Neural cell (in vitro differentiated cells): ENCODE results near the gene CEP55.

Experiments used
- CTCF ChIP-seq: fragments of 450-650 bp; IDR thresholded peaks from 2 replicates; pipeline ENCODE4 v1.5.1; 2014; ENCODE audit warnings: antibody characterized with exemption, mild to moderate bottlenecking, moderate library complexity; ENCODE audit not compliant: poor library complexity, severe bottlenecking
- EZH2 ChIP-seq: fragments of 200-600, 300-800 bp; shearing (Covaris generic), sonication (generic); IDR thresholded peaks from 2 replicates; pipeline ENCODE4 v1.6.1; 2014; ENCODE audit warnings: antibody characterized with exemption, low read length, borderline replicate concordance, mild to moderate bottlenecking; ENCODE audit not compliant: insufficient read depth, poor library complexity, severe bottlenecking
- REST ChIP-seq: IDR thresholded peaks from 2 replicates; pipeline ENCODE4 v1.6.1; 2012; ENCODE audit warnings: borderline replicate concordance

- TF ChIP-seq CTCF: no peak
- TF ChIP-seq REST: no peak
- TF ChIP-seq EZH2: no peak
Measured at GRCh38 chr10:93462371-93462770, 34.0 kb upstream of the CEP55 start.
